HG03066 (cell line): ENCODE measurements around the gene AQR.
"Not testable (repeated sequence)": the region's sequence is repeated elsewhere in the genome, so short reads cannot be mapped to it uniquely, and the experiment has no call there.

Source experiments
- ATAC-seq: cut with Tn5 transposase; IDR thresholded peaks from one replicate; pipeline ENCODE4 v1.9.1; 2021; ENCODE audit warnings: low read depth; ENCODE audit not compliant: unreplicated experiment

AQR gene

GRCh38 chr15:34969340-34970097 lies at the start of gene AQR:
Gene AQR, minus strand, starts transcription at chr15:34969742. Its CDS starts 129 bp downstream, at chr15:34969613.
- ATAC-seq, result peak; percentile 98

GRCh38 chr15:35014241-35014640 lies 44.7 kb upstream of the AQR start:
- ATAC-seq, result no peak

GRCh38 chr15:35013370-35013769 lies 43.8 kb upstream of the AQR start:
- no peak for ATAC-seq

GRCh38 chr15:35007397-35007796 lies 37.9 kb upstream of the AQR start:
- ATAC-seq, result no peak

DNA sequence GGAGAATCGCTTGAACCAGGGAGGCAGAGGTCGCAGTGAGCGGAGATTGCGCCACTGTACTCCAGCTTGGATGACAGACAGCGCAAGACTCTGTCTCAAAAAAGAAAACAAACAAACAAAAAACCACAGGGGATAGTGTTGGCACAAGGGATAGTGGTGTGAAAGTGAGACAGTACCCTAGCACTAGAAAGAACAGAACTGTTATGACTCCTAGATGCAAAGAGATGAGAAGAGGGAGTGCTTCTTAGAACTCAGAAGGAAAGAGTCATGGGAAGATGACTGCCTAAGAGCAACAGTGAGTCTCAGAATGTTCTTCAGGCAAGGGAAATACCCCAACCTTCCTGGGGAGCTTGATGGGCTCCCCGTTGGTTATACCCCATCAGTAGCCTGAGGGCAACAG lies 36.4 kb upstream of the AQR start:
- no peak for ATAC-seq

- no peak for ATAC-seq
Measured at GRCh38 chr15:35003928-35004327, 34.4 kb upstream of the AQR start.

- ATAC-seq, result no peak
Measured at GRCh38 chr15:35000511-35000910, 31.0 kb upstream of the AQR start.

DNA sequence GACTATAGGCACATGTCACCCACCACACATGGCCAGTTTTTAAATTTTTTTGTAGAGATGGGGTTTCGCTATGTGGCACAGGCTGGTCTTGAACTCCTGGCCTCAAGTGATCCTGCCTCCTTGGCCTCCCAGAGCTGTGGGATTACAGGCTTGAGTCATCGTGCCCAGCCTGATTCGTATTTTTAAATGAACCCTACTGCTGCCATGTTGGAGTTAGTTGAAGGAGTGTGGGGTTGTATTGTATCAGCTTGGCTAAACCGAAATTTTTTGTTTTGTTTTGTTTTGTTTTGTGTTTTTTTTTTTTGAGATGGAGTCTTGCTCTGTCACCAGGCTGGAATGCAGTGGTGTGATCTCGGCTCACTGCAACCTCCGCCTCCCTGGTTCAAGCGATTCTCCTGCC lies 30.4 kb upstream of the AQR start:
- ATAC-seq, result no peak

DNA sequence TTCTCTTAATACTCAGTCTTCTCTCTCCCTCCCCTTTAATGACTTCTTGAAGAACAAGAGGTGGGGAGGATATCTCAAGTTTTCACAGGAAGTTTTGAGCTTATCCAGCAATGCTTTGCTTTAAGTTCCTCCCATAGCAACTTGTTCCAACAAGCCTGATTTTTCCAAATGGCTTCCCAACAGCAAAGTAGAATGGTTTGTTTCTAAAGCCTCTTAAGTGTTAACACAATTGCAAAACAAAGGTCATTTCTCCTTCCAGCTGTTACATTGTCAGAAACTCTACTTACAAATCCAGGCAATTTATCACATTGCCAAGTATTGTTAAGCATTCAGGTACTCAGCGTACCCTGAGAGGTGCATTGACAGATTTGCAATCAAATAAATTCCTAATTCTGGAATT lies 25.4 kb upstream of the AQR start:
- no peak for ATAC-seq

- peak; percentile 83 for ATAC-seq
Measured at GRCh38 chr15:34993877-34994276, 24.3 kb upstream of the AQR start.

DNA sequence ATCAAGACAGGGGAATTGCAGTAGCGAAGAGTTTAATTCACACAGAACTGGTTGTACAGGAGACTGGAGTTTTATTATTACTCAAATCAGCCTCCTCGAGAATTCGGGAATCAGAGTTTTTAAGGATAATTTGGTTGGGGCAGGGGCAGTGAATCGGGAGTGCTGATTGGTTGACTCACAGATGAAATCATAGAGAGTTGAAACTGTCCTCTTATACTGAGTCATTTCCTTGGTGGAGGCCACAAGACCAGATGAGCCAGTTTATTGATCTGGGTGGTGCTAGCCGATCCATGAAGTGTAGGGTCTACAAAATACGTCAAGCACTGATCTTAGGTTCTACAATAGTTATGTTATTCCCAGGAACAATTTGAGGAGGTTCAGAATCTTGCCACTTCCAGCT lies 23.9 kb upstream of the AQR start:
- ATAC-seq, result no peak

- ATAC-seq, result peak; percentile 67
Measured at GRCh38 chr15:34988027-34988902, 18.7 kb upstream of the AQR start, which contains the start of gene ZNF770. Gene ZNF770, minus strand, starts transcription at chr15:34988287. Its CDS starts 4,853 bp downstream, at chr15:34983434.

- no peak for ATAC-seq
Measured at GRCh38 chr15:34987609-34988026, 18.1 kb upstream of the AQR start.

GRCh38 chr15:34986771-34987480 lies 17.4 kb upstream of the AQR start:
- ATAC-seq, result no peak

DNA sequence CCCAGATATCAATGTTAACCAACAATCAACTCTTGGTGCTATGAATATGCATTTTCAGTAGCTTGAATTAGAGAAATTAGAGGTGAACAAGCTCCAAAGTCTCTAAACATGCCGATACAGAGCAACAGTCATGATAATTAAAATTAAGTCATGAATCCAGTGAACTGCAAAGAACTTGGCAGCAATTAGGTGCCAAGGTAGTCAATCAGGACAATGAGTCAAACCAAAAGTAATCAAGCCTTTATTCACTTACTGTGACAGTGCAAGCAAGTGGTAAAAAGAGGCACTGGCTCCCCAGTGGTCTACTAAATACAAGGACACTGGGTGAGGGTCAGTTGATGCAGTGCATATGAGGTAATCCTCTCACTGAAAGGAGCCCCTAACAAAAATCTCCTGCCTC lies 16.8 kb upstream of the AQR start:
- ATAC-seq, result no peak

GRCh38 chr15:34984889-34985630 lies 15.5 kb upstream of the AQR start:
- ATAC-seq, result no peak

GRCh38 chr15:34976743-34977142 lies 7.2 kb upstream of the AQR start:
- no peak for ATAC-seq

DNA sequence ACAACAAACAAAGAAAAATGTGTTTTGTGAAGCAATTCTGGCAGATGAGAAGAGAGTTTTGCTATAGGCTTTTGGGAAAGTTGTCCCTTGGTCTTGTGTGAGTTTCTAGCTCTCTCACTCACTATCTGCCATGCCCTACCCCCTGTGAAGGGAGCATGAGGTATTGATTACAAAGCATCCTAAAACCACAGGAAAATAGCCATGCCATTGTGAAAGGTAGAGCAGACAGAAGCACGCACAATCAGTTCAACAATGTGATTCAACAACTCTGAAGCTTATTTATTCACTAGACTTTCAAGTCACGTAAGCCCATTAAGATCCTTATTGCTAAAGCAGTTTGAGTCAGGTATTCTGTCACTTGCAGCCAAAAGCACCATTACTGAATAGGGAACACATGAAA lies 6.5 kb upstream of the AQR start:
- ATAC-seq, result no peak

- ATAC-seq, result no peak
Measured at GRCh38 chr15:34973512-34973911, 4.0 kb upstream of the AQR start.

- ATAC-seq, result not testable (repeated sequence)
Measured at GRCh38 chr15:34970098-34970643, 629 bp upstream of the AQR start.
